GM21737 (cell line): ENCODE data around the gene USP17L12.
"Not testable (repeated sequence)": the region's sequence is repeated elsewhere in the genome, so short reads cannot be mapped to it uniquely, and the experiment has no call there.

Experiments used
- ATAC-seq: cut with Tn5 transposase; IDR thresholded peaks from one replicate; pipeline ENCODE4 v1.9.1; 2021; ENCODE audit warnings: mild to moderate bottlenecking, moderate library complexity; ENCODE audit not compliant: unreplicated experiment

USP17L12 gene, protein sequence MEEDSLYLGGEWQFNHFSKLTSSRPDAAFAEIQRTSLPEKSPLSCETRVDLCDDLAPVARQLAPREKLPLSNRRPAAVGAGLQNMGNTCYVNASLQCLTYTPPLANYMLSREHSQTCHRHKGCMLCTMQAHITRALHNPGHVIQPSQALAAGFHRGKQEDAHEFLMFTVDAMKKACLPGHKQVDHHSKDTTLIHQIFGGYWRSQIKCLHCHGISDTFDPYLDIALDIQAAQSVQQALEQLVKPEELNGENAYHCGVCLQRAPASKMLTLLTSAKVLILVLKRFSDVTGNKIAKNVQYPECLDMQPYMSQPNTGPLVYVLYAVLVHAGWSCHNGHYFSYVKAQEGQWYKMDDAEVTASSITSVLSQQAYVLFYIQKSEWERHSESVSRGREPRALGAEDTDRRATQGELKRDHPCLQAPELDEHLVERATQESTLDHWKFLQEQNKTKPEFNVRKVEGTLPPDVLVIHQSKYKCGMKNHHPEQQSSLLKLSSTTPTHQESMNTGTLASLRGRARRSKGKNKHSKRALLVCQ

DNA sequence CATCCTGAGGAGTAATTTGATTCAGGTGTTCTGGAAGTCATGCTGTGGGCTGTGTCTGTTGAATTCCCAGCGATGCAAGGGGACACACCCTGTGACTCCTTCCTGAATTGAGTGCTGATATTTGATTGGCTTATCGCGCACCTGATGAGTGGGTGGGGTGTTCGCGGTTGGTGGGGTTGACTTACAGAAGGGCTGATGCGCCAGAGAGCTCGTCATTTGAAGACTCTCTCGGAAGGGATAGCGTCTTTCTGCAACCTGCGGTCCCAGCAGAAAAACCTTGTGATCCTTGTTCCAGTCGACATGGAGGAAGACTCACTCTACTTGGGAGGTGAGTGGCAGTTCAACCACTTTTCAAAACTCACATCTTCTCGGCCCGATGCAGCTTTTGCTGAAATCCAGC, at the start of gene USP17L12:
USP17L12 (plus strand) TSS at position 301 of the 400 bp plus-strand sequence; CDS start at position 301, 0 bp downstream.
- ATAC-seq: not testable (repeated sequence)

DNA sequence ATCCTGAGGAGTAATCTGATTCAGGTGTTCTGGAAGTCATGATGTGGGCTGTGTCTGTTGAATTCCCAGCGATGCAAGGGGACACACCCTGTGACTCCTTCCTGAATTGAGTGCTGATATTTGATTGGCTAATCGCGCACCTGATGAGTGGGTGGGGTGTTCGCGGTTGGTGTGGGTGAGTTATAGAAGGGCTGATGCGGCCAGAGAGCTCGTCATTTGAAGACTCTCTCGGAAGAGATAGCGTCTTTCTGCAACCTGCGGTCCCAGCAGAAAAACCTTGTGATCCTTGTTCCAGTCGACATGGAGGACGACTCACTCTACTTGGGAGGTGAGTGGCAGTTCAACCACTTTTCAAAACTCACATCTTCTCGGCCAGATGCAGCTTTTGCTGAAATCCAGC, 9.6 kb upstream of the USP17L12 start, which contains the start of gene USP17L10:
USP17L10 (plus strand) TSS at position 301 of the 400 bp plus-strand sequence; CDS start at position 301, 0 bp downstream.
- not testable (repeated sequence) for ATAC-seq

DNA sequence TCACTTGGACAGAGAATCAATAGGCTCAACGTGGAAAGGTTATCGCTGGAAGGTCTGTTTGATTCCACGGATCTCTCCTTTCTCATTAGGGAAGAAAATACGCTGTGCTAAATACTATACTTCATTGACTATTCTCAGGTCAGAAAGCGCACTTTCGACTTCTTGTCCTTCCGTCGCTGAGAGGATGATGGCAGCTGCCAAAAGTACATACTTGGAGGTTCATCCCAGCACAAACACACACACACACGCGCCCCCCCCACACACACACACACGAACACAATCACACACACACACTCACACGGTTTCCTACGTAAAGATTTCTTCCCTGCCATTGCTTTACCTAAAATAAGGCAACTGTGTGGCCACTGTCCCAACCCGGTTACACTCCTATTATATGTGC, 5.3 kb upstream of the USP17L12 start:
- not testable (repeated sequence) for ATAC-seq

DNA sequence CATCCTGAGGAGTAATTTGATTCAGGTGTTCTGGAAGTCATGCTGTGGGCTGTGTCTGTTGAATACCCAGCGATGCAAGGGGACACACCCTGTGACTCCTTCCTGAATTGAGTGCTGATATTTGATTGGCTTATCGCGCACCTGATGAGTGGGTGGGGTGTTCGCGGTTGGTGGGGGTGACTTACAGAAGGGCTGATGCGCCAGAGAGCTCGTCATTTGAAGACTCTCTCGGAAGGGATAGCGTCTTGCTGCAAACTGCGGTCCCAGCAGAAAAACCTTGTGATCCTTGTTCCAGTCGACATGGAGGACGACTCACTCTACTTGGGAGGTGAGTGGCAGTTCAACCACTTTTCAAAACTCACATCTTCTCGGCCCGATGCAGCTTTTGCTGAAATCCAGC, 4.8 kb upstream of the USP17L12 start, which contains the start of gene USP17L11:
USP17L11 (plus strand) TSS at position 301 of the 400 bp plus-strand sequence; CDS start at position 301, 0 bp downstream.
- ATAC-seq: not testable (repeated sequence)

DNA sequence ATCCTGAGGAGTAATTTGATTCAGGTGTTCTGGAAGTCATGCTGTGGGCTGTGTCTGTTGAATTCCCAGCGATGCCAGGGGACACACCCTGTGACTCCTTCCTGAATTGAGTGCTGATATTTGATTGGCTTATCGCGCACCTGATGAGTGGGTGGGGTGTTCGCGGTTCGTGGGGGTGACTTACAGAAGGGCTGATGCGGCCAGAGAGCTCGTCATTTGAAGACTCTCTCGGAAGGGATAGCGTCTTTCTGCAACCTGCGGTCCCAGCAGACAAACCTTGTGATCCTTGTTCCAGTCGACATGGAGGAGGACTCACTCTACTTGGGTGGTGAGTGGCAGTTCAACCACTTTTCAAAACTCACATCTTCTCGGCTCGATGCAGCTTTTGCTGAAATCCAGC, 4.6 kb downstream of the USP17L12 start, which contains the start of gene USP17L13:
USP17L13 (plus strand) TSS at position 301 of the 400 bp plus-strand sequence; CDS start at position 301, 0 bp downstream.
- ATAC-seq: not testable (repeated sequence)

DNA sequence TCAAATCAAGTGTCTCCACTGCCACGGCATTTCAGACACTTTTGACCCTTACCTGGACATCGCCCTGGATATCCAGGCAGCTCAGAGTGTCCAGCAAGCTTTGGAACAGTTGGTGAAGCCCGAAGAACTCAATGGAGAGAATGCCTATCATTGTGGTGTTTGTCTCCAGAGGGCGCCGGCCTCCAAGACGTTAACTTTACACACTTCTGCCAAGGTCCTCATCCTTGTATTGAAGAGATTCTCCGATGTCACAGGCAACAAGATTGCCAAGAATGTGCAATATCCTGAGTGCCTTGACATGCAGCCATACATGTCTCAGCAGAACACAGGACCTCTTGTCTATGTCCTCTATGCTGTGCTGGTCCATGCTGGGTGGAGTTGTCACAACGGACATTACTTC, 10.3 kb downstream of the USP17L12 start:
- ATAC-seq: not testable (repeated sequence)

DNA sequence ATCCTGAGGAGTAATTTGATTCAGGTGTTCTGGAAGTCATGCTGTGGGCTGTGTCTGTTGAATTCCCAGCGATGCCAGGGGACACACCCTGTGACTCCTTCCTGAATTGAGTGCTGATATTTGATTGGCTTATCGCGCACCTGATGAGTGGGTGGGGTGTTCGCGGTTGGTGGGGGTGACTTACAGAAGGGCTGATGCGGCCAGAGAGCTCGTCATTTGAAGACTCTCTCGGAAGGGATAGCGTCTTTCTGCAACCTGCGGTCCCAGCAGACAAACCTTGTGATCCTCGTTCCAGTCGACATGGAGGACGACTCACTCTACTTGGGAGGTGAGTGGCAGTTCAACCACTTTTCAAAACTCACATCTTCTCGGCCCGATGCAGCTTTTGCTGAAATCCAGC, 14.1 kb downstream of the USP17L12 start, which contains the start of gene USP17L15:
USP17L15 (plus strand) TSS at position 301 of the 400 bp plus-strand sequence; CDS start at position 301, 0 bp downstream.
- not testable (repeated sequence) for ATAC-seq

DNA sequence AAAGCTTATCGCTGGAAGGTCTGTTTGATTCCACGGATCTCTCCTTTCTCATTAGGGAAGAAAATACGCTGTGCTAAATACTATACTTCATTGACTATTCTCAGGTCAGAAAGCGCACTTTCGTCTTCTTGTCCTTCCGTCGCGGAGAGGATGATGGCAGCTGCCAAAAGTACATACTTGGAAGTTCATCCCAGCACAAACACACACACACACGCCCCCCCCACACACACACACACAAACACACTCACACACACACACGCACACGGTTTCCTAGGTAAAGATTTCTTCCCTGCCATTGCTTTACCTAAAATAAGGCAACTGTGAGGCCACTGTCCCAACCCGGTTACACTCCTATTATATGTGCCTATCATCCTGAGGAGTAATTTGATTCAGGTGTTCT, 18.5 kb downstream of the USP17L12 start:
- not testable (repeated sequence) for ATAC-seq

DNA sequence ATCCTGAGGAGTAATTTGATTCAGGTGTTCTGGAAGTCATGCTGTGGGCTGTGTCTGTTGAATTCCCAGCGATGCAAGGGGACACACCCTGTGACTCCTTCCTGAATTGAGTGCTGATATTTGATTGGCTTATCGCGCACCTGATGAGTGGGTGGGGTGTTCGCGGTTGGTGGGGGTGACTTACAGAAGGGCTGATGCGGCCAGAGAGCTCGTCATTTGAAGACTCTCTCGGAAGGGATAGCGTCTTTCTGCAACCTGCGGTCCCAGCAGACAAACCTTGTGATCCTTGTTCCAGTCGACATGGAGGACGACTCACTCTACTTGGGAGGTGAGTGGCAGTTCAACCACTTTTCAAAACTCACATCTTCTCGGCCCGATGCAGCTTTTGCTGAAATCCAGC, 23.6 kb downstream of the USP17L12 start, which contains the start of gene USP17L17:
USP17L17 (plus strand) TSS at position 301 of the 400 bp plus-strand sequence; CDS start at position 301, 0 bp downstream.
- not testable (repeated sequence) for ATAC-seq

DNA sequence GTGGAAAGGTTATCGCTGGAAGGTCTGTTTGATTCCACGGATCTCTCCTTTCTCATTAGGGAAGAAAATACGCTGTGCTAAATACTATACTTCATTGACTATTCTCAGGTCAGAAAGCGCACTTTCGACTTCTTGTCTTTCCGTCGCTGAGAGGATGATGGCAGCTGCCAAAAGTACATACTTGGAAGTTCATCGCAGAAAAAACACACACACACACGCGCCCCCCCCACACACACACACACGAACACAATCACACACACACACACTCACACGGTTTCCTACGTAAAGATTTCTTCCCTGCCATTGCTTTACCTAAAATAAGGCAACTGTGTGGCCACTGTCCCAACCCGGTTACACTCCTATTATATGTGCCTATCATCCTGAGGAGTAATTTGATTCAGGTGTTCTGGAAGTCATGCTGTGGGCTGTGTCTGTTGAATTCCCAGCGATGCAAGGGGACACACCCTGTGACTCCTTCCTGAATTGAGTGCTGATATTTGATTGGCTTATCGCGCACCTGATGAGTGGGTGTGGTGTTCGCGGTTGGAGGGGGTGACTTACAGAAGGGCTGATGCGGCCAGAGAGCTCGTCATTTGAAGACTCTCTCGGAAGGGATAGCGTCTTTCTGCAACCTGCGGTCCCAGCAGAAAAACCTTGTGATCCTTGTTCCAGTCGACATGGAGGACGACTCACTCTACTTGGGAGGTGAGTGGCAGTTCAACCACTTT, 28.2 kb downstream of the USP17L12 start, which contains the start of gene USP17L18:
USP17L18 (plus strand) TSS at position 678 of the 728 bp plus-strand sequence; CDS start at position 678, 0 bp downstream.
- ATAC-seq: not testable (repeated sequence)

DNA sequence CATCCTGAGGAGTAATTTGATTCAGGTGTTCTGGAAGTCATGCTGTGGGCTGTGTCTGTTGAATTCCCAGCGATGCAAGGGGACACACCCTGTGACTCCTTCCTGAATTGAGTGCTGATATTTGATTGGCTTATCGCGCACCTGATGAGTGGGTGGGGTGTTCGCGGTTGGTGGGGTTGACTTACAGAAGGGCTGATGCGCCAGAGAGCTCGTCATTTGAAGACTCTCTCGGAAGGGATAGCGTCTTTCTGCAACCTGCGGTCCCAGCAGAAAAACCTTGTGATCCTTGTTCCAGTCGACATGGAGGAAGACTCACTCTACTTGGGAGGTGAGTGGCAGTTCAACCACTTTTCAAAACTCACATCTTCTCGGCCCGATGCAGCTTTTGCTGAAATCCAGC, 33.1 kb downstream of the USP17L12 start, which contains the start of gene USP17L19:
USP17L19 (plus strand) TSS at position 301 of the 400 bp plus-strand sequence; CDS start at position 301, 0 bp downstream.
- not testable (repeated sequence) for ATAC-seq

DNA sequence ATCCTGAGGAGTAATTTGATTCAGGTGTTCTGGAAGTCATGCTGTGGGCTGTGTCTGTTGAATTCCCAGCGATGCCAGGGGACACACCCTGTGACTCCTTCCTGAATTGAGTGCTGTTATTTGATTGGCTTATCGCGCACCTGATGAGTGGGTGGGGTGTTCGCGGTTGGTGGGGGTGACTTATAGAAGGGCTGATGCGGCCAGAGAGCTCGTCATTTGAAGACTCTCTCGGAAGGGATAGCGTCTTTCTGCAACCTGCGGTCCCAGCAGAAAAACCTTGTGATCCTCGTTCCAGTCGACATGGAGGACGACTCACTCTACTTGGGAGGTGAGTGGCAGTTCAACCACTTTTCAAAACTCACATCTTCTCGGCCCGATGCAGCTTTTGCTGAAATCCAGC, 37.9 kb downstream of the USP17L12 start, which contains the start of gene USP17L20:
USP17L20 (plus strand) TSS at position 301 of the 400 bp plus-strand sequence; CDS start at position 301, 0 bp downstream.
- ATAC-seq: not testable (repeated sequence)

DNA sequence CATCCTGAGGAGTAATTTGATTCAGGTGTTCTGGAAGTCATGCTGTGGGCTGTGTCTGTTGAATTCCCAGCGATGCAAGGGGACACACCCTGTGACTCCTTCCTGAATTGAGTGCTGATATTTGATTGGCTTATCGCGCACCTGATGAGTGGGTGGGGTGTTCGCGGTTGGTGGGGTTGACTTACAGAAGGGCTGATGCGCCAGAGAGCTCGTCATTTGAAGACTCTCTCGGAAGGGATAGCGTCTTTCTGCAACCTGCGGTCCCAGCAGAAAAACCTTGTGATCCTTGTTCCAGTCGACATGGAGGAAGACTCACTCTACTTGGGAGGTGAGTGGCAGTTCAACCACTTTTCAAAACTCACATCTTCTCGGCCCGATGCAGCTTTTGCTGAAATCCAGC, 42.6 kb downstream of the USP17L12 start, which contains the start of gene USP17L21:
USP17L21 (plus strand) TSS at position 301 of the 400 bp plus-strand sequence; CDS start at position 301, 0 bp downstream.
- not testable (repeated sequence) for ATAC-seq

DNA sequence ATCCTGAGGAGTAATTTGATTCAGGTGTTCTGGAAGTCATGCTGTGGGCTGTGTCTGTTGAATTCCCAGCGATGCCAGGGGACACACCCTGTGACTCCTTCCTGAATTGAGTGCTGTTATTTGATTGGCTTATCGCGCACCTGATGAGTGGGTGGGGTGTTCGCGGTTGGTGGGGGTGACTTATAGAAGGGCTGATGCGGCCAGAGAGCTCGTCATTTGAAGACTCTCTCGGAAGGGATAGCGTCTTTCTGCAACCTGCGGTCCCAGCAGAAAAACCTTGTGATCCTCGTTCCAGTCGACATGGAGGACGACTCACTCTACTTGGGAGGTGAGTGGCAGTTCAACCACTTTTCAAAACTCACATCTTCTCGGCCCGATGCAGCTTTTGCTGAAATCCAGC, 47.4 kb downstream of the USP17L12 start, which contains the start of gene USP17L22:
USP17L22 (plus strand) TSS at position 301 of the 400 bp plus-strand sequence; CDS start at position 301, 0 bp downstream.
- ATAC-seq: not testable (repeated sequence)
